DND-41 (cell line): ENCODE results near the gene FNDC3B.

Experiments used
- CTCF ChIP-seq: IDR thresholded peaks from 2 replicates; pipeline ENCODE4 v1.5.1; 2012; ENCODE audit warnings: borderline replicate concordance, low read length, moderate library complexity, mild to moderate bottlenecking; ENCODE audit not compliant: poor library complexity, severe bottlenecking; ENCODE audit errors: extremely low read depth
- EZH2 ChIP-seq: IDR thresholded peaks from 3 replicates; pipeline ENCODE4 v1.6.1; 2012; ENCODE audit warnings: borderline replicate concordance, low read depth, mild to moderate bottlenecking, moderate library complexity, low read length, inconsistent platforms; ENCODE audit not compliant: severe bottlenecking

- TF ChIP-seq CTCF (no peak), EZH2 (no peak)
Measured at GRCh38 chr3:172074032-172074431, 34.7 kb downstream of the FNDC3B start.
